HG02571 (cell line): ENCODE data around the gene CCDC122.
"Not testable (repeated sequence)": the region's sequence is repeated elsewhere in the genome, so short reads cannot be mapped to it uniquely, and the experiment has no call there.

Experiments used
- ATAC-seq: cut with Tn5 transposase; IDR thresholded peaks from one replicate; pipeline ENCODE4 v1.9.1; 2021; ENCODE audit warnings: mild to moderate bottlenecking, moderate library complexity; ENCODE audit not compliant: unreplicated experiment

Gene CCDC122

DNA sequence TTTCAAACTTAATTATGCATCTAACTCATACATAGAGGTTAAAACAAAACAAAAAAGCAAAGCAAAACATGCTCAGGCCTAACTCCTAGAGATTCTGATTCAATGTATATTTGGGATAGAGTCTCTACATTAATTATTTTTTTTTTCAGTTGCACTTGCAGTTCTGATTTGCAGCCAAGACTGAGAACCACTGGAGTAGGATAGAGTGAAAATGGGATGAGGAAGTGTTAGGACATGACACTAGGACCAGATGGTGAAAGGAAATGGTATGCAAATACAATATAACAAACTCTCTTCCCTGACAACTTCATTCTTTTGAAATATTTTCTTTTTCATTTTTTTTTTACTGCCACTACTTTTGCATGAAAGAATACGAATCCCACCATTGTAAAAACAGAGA is 1.8 kb downstream of the CCDC122 start:
- no peak for ATAC-seq

DNA sequence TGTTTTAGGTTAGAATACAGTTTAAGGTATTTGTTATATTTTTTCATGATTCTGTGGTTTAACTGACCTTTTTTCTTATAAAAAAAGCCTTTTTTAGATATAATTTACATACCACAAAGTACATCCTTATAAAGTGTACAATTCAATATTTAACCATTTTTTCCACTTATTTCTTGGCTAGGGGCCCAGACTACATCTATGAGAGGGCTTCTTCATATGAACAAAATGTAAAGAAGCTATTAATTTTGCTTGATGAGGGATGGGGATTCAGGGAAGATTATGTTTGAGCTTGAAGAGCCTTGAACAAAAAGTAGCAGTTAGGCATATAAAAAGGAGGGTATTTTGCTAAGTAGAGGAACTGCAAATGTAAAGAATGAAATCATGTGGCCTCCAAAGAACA is 2.2 kb downstream of the CCDC122 start:
- ATAC-seq = no peak

- ATAC-seq = no peak
Measured at GRCh38 chr13:43876366-43876765, 3.2 kb downstream of the CCDC122 start.

DNA sequence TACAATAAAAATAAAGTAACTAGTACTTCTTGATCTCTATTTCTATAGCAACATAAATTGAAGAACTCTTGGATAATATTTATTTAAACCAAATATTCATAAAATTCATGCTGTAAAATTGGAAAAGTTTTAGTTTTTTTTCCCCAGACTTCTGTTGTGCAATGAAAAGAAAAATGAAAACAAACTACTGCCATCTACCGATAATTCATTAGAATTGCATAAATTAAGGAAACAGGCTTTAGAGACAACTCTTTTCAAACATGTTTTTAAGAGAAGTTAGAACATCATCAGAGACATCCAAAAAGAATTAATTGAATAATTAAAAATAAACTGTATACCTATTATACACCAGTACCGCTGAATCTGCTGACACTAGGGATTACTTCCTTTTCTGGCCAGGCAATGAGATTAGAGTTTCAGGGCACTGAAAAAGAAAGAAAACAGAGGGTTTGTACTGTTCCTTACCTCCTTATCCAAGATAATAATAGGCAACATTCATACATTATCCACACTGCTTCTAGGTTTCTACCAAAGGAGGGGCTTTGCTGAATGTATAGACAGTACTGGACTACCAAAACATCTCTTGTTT is 4.9 kb downstream of the CCDC122 start:
- no peak for ATAC-seq

DNA sequence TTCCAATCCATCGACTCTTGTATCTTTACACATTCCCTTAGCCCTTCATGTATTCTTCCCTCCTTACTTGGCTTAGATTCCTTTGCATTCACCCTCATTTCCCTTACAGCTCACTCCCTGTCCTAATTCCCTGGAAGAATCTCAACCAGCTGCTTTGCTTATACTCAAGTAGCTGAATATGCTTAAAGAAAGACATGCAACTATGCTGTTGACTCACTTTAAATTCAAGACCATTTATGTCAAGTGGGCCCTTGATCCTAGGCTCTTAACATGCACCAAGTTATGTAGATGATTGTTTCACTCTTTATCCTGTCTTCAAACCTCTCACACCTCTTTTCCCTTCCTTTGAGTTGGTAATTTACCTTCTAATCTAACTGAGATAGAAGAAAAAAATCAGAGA is 7.4 kb downstream of the CCDC122 start:
- no peak for ATAC-seq

DNA sequence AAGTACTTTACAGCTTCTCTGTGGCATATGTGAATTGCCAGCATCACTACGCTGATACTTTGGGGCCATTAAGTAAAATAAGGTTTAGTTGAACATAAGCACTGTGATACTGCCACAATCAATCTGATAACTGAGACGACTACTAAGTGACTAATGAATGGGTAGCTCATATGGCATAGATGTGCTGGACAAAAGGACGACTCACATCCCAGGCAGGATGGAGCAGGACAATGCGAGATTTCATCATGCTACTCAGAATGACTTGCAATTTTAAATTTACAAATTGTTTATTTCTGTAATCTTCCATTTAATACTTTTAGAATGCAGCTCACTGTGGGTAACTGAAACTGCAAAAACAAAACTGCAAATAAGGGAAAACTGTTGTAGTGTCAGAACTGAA is 13.6 kb downstream of the CCDC122 start:
- no peak for ATAC-seq

DNA sequence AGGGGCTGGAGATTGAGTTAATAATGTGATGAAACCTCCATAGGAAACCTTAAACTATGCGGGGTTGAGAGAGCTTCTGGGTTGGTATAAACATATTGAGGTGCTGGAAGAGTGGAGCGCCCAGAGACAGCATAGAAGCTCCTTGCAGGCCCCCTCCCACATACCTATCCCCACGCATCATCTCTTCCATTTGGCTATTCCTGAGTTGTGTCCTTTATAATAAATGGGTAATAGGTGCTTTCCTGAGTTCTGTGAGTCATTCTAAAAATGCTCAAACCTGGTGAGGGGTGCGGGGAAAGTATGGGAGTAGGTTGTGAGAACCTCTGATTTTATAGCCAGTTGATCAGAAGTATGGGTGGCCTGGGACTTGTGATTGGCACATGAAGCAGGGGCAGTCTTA is 14.6 kb downstream of the CCDC122 start:
- no peak for ATAC-seq

GRCh38 chr13:43861863-43862262 is 17.7 kb downstream of the CCDC122 start:
- ATAC-seq = no peak

DNA sequence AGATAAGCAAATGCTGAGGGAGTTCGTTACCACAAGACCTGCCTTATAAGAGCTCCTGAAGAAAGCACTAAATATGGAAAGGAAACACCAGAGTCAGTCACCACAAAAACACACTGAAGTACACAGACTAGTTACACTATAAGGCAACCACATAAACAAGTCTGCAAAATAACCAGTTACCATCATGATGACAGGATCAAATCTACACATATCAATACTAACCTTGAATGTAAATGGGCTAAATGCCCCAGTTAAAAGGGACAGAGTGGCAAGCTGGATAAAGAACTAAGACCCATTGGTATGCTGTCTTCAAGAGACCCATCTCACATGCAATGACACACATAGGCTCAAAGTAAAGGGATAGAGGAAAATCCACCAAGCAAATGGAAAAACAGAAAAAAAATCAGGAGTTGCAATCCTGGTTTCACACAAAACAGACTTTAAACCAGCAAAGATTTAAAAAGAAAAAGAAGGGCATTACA is 26.6 kb downstream of the CCDC122 start:
- ATAC-seq = no peak

DNA sequence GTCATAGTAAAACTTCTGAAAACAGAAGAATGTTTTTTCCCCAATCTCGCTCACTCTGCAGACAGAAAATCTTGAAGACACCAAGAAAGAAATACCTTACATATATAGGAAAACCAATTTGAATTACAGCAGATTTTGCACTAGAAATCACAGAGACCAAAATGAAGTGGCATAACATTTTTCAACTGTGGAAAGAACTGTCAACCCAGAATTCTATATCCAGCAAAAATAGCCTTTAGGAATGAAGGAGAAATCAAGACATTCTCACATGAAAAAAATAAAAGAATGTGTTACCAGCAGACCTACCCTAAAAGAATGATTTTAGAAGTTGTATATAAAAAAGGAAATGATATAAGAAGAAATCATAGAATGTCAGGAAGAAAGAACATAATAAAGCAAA is 28.7 kb downstream of the CCDC122 start:
- ATAC-seq = no peak

GRCh38 chr13:43848001-43848649 is 31.4 kb downstream of the CCDC122 start:
- no peak for ATAC-seq

- ATAC-seq = no peak
Measured at GRCh38 chr13:43846496-43847158, 32.9 kb downstream of the CCDC122 start.

- ATAC-seq = no peak
Measured at GRCh38 chr13:43838909-43839308, 40.6 kb downstream of the CCDC122 start.

- ATAC-seq = no peak
Measured at GRCh38 chr13:43835701-43836100, 43.8 kb downstream of the CCDC122 start.

DNA sequence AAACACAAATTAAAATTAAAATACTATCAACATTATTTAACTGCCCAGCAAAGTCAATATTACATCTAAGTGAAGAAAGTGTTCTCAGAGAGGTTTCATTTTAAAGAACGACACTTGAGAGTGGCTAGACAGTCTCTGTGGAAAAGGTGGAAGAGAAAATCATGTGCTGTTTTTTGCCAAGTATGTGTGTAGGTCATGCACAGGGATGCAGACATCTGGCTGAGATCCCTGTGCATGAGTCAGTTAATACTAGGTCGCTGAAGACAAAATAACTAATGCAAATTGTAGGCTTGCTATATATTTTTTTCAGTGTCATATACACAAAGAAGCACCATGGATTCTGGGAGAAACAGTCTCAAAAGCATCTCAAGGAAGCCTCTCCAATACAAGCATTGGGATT is 48.5 kb downstream of the CCDC122 start:
- ATAC-seq = no peak

DNA sequence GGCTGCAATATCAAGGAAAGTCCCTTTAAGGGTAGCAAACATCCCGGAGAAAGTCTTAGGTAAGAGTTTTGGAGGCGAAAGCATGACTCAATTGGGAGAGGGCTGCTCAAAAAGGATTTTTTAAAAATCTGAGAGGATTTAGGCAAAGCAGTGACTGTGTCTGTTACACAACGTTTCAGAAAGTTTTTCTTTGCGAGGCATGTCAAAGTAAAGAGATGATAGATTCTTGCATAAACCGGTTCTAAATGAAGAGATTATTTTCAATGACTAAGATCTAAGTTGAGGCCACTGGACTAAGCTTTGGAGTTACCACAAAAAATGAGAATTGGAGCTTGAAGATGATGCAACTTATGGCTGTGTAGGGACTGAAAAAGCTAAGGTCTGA is 49.1 kb downstream of the CCDC122 start:
- no peak for ATAC-seq

DNA sequence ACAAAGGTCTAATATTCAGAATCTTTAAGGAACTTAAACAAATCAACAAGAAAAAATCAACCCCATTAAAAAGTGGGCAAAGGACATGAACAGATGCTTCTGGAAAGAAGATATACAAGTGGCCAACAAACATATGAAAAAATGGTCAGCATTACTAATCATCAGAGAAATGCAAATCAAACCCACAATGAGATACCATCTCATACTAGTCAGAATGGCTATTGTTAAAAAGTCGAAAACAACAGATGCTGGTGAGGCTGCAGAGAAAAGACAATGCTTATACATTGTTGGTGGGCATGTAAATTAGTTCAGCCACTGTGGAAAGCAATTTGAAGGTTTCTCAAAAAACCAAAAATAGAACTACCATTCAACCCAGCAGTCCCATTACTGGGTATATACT is 54.9 kb downstream of the CCDC122 start:
- not testable (repeated sequence) for ATAC-seq

GRCh38 chr13:43822969-43823368 is 56.6 kb downstream of the CCDC122 start:
- ATAC-seq = no peak

DNA sequence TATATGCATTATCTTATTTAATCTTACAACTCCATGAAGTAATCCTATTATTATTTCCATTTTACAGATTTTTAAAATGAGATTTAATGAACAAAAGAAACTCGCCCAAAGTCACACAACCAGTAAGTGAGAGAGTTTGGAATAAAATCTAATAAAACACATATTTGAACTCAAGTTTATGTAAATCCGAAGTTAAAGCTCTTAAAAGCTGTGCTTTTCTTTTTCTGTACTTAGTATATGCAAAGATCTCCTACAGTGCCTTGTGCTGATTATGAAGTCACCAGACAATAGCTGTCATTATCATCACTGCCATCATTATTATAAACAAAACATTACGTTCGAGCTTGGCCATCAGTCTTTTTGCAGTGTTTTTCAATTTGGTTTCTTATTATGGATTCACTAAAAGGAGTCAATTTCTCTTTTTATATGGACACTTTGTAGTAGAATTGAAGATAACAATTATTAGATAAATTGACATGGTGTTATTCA is 63.1 kb downstream of the CCDC122 start:
- ATAC-seq = no peak

- ATAC-seq = no peak
Measured at GRCh38 chr13:43815204-43815603, 64.3 kb downstream of the CCDC122 start.

- no peak for ATAC-seq
Measured at GRCh38 chr13:43808676-43809075, 70.9 kb downstream of the CCDC122 start.

- no peak for ATAC-seq
Measured at GRCh38 chr13:43805681-43806128, 73.8 kb downstream of the CCDC122 start.
